IPS-18a (cell line): ENCODE data around the gene ZNF723.
"Not testable (repeated sequence)": the region's sequence is repeated elsewhere in the genome, so short reads cannot be mapped to it uniquely, and the experiment has no call there.

Experiments used
- H3K27ac ChIP-seq: one replicate; pipeline ENCODE4 v1.5.1; 2013; ENCODE audit warnings: low read length
- H3K27me3 ChIP-seq: one replicate; pipeline ENCODE4 v1.6.1; 2013; ENCODE audit warnings: mild to moderate bottlenecking, low read length; ENCODE audit not compliant: control insufficient read depth, insufficient read depth
- H3K36me3 ChIP-seq: one replicate; pipeline ENCODE4 v1.6.1; 2013; ENCODE audit warnings: low read depth, low read length; ENCODE audit not compliant: control insufficient read depth
- H3K4me1 ChIP-seq: one replicate; pipeline ENCODE4 v1.6.1; 2013; ENCODE audit warnings: low read depth, low read length; ENCODE audit not compliant: control insufficient read depth
- H3K4me3 ChIP-seq: one replicate; pipeline ENCODE4 v1.5.1; 2013; ENCODE audit warnings: low read length
- H3K9ac ChIP-seq: one replicate; pipeline ENCODE4 v1.6.1; 2013; ENCODE audit warnings: mild to moderate bottlenecking, low read length, moderate library complexity
- H3K9me3 ChIP-seq: one replicate; pipeline ENCODE4 v1.6.1; 2013; ENCODE audit warnings: low read depth, low read length; ENCODE audit not compliant: control insufficient read depth

ZNF723 gene

DNA sequence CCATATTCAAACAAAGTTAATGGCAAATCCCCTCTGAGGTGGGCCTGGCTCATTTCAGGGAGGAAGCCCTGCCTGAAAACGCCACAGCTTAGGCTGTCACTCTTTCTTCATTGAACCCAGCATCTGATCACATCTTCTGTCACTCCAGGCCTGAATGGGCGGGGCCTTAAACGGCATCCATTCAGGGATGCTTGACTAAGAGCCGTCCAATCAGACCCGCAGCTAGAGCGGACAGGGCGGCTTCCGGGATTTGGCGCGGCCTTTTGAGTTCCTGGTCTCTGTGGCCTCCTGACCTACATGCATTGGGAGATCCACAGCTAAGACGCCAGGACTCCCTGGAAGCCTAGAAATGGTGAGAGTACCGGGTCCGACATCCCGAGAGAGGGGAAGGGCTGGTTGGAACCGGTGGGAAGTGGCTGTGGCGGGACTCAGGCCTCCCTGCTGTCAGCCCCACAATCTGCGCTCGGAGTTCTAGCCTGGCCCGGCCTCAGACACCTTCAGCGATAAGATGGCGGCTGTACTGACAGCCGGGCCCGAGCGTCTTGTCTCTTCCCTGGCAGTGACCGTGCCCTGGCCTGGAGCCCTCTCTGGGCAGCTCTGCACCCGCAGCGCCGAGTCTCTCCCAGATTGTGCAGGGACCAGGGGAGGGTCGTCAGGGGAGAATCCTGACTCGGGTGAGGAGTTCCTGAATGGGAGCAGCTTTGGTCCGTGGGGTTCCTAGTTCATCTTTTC lies at the start of gene ZNF723:
Gene ZNF723 (plus strand): TSS at position 261 of the 732 bp plus-strand sequence. CDS start 89 bp downstream, at position 350.
- Histone ChIP-seq H3K27ac (no peak within 1 kb of the TSS), H3K4me3 (no peak within 1 kb of the TSS), H3K27me3 (no peaks in the 10 kb centered on the region), H3K36me3 (no peaks in the 10 kb centered on the region), H3K9me3 (peaks cover 59% of the 10 kb centered on the region), H3K4me1 (no peaks in the 10 kb centered on the region), H3K9ac (no peak within 1 kb of the TSS)

DNA sequence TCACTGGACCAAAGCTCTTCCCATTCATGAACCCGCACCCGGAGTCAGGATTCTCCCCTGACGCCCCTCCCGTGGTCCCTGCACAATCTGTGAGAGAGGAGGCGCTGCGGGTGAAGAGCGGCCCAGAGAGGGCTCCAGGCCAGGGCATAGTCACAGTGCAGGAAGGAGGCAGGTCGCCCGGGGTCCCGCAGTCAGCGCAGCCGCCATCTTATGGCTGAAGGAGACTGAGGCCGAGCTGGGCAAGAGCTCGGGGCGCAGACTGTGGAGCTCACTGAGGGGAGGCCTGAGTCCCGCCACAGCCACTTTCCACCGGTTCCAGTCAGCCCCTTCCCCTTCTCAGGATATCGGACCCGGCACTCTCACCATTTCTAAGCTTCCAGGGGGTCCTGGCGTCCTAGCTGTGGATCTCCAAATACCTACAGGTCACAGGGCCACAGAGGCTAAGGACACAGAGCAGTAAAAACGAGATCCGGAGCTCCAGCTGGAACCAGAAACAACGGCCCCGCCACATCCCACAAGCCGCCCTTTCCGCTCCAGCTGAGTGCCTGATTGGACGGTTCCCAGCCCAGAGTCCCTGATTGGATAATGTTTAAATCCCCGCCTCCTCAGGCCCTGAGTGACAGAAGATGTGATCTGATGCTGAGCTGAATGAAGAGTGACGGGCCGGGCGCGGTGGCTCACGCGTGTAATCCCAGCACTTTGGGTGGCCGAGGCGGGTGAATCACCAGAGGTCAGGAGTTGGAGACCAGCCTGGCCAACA lies 48.3 kb upstream of the ZNF723 start, which contains the start of gene ZNF99:
Gene ZNF99 (minus strand): TSS at position 501 of the 760 bp plus-strand sequence. CDS start 135 bp downstream, at position 366.
- no peak within 1 kb of the TSS for H3K9ac ChIP-seq
- no peaks in the 10 kb centered on the region for H3K36me3 ChIP-seq
- H3K27ac ChIP-seq = no peak within 1 kb of the TSS
- no peaks in the 10 kb centered on the region for H3K27me3 ChIP-seq
- H3K9me3 ChIP-seq = peaks cover 62% of the 10 kb centered on the region
- no peaks in the 10 kb centered on the region for H3K4me1 ChIP-seq
- H3K4me3 ChIP-seq = no peak within 1 kb of the TSS

DNA sequence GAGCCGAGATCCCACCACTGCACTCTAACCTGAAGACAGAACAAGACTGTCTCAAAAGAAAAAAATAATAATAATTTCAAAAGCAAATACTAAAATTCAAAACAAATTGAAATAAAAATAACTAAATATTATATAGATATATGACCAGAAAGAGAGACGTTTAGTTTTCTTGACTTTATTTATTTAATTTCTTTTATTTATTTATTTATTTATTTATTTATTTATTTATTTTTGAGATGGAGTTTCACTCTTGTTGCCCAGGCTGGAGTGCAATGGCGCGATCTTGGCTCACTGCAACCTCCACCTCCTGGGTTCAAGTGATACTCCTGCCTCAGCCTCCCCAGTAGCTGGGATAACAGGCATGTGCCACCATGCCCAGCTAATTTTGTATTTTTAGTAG lies 39.2 kb upstream of the ZNF723 start:
- not testable (repeated sequence) for H3K27me3 ChIP-seq, H3K36me3 ChIP-seq, H3K4me3 ChIP-seq, H3K4me1 ChIP-seq, H3K9ac ChIP-seq, H3K27ac ChIP-seq
- H3K9me3 ChIP-seq = peaks cover 59% of the 10 kb centered on the region

DNA sequence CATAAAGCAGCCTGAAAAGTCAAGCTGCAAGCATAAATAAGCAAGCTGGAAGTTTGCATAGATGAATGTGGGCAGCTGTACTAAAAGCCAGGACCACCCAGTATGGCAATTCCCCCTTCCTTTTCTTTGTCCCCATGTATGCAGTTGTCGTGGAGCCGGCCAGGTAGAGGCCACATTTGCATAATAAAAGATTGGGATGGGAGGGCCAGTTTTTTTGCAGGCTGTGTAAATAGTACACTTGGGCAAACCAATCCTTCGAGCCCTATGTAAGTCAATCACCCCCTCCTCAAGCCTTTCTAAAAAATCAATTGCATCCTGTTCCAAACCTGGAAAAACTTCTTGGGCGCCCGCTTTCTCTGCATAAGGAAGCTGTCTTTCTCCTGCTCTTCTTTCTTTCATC lies 35.1 kb upstream of the ZNF723 start:
- Histone ChIP-seq H3K36me3 (no peaks in the 10 kb centered on the region), H3K27ac (no peak overlapping the region), H3K4me1 (no peaks in the 10 kb centered on the region), H3K4me3 (no peak overlapping the region), H3K9me3 (peaks cover 64% of the 10 kb centered on the region), H3K27me3 (no peaks in the 10 kb centered on the region), H3K9ac (no peak overlapping the region)

DNA sequence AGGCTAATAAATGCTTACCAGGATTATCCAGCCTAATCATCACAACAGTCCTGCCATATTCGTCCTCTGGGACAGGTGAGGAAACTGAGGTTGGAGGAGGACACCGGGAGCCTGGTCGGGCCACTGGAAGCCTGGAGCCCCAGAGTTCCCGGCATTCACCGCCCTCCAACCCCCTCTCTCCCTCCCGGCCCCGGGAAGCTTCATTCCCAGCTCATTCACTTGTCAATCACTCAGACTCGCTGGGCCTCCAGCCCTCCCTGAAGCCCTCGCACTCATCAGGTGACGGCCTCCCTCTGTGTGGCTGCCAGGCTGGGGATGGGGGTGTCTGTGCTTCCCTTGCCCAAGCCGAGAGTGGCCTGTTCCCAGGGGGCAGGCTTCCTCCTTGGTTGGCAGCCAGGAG lies 25.7 kb upstream of the ZNF723 start:
- no peak overlapping the region for H3K9ac ChIP-seq
- H3K27ac ChIP-seq = no peak overlapping the region
- no peak overlapping the region for H3K4me3 ChIP-seq
- H3K4me1 ChIP-seq = no peaks in the 10 kb centered on the region
- peaks cover 60% of the 10 kb centered on the region for H3K9me3 ChIP-seq
- no peaks in the 10 kb centered on the region for H3K27me3 ChIP-seq
- H3K36me3 ChIP-seq = no peaks in the 10 kb centered on the region

DNA sequence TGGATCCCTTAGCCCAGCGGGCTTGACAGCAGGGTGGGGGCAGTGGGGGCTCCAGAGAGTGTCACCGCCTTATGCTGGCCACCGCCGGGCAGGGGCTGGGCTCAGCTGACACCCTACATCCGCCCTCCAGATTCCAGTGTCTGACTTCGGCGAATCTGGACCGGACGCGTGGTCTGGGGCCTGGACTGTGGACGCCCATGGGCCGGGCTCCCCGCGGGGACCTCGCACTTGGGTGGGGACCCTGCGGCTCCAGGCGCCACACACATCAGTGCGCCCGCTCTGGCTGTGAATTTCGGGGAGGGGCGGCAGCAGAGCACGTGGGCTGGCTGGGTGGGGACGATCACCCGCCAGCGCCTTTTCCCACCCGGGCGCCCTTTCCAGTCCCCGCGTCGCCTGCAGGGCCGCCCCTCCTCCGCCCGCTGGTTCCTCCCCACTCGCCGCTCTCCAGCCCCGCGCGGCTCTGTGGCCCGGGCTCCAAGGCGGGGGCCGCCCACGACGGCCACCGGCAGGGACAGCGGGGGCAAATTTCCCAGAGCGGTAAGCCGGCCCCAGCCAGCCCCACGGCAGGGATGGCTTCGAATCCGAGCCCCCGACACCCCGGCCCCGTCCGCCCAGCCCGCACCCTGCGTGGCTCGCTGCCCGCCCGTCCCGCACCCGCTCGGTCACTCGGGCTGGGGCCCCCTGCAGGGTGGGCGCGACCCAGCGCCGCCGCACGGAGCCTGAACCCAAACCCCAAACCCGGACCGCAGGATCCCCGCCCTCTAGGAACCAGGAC lies 24.8 kb upstream of the ZNF723 start:
- H3K9ac ChIP-seq = no peak overlapping the region
- H3K27ac ChIP-seq = no peak overlapping the region
- no peaks in the 10 kb centered on the region for H3K4me1 ChIP-seq
- H3K9me3 ChIP-seq = peaks cover 60% of the 10 kb centered on the region
- no peaks in the 10 kb centered on the region for H3K27me3 ChIP-seq
- no peaks in the 10 kb centered on the region for H3K36me3 ChIP-seq
- H3K4me3 ChIP-seq = no peak overlapping the region

DNA sequence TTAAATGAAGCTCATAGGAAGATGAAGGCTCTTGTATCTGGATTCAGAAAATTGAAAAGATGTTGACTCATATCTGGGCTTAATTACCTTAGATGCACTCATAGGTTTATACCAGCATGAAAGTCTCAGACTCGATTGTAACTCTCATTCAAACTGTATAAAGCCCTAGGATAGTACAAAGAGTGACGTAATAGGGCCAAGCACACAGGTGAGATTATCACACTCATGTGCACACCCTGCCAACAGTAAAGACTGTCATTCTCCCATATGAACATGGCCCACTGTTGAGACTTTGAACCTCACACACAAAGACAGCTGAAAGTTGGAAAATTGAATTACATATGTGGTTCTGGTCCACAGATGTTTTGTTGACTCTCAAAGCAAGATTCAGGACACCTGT lies 18.0 kb upstream of the ZNF723 start:
- Histone ChIP-seq H3K4me1 (no peaks in the 10 kb centered on the region), H3K27ac (no peak overlapping the region), H3K36me3 (no peaks in the 10 kb centered on the region), H3K4me3 (no peak overlapping the region), H3K27me3 (no peaks in the 10 kb centered on the region), H3K9me3 (peaks cover 95% of the 10 kb centered on the region), H3K9ac (no peak overlapping the region)

DNA sequence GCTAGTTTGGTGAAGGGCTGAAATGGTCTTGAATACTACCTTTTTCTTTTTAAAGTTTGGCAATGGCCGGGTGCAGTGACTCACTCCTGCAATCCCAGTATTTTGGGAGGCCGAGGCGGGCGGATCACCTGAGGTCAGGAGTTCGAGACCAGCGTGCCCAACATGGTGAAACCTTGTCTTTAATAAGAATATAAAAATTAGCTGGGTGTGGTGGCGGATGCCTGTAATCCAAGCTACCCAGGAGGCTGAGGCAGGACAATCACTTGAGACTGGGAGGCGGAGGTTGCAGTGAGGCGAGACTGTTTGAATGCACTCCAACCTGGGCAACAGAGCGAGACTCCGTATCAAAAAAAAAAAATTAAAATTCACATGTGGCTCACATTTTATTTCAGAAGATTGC lies 880 bp upstream of the ZNF723 start:
- Histone ChIP-seq H3K9me3 (peaks cover 61% of the 10 kb centered on the region), H3K27ac (no peak overlapping the region), H3K27me3 (no peaks in the 10 kb centered on the region), H3K4me3 (no peak overlapping the region), H3K4me1 (no peaks in the 10 kb centered on the region), H3K9ac (no peak overlapping the region), H3K36me3 (no peaks in the 10 kb centered on the region)

DNA sequence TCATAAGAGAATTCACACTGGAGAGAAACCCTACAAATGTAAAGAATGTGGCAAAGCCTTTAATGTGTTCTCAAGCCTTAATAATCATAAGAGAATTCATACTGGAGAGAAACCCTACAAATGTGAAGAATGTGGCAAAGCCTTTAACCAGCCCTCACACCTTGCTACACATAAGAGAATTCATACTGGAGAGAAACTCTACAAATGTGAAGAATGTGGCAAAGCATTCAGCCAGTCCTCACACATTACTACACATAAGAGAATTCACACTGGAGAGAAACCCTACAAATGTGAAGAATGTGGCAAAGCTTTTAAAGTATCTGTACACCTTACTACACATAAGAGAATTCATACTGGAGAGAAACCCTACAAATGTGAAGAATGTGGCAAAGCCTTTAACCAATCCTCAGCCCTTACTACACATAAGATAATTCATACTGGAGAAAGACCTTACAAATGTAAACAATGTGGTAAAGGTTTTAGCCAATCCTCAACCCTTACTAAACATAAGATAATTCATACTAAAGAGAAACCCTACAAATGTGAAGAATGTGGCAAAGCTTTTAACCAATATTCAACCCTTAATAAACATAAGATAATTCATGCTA lies 25.7 kb downstream of the ZNF723 start:
- not testable (repeated sequence) for H3K9ac ChIP-seq, H3K4me3 ChIP-seq, H3K4me1 ChIP-seq, H3K27ac ChIP-seq, H3K27me3 ChIP-seq, H3K36me3 ChIP-seq
- H3K9me3 ChIP-seq = peaks cover 65% of the 10 kb centered on the region

DNA sequence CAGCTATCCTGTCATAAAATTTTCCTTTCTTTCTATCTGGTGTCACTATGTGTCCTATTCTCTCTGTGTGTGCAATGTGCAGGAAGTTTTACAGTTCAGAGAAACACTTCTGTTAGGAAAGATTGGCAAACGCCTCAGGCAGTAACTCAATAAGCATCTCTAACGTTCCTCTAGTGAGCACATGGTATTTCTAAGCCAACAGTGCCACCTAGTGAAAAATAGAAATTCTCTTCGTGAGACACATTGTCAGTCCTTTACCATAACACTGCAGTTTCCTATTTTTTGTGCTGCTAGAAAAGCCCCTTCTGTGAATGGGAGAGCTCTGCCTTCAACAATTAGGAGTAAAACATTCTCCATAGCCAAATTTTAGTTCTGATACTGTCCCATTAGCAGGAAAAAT lies 50.7 kb downstream of the ZNF723 start:
- Histone ChIP-seq H3K4me1 (no peaks in the 10 kb centered on the region), H3K27me3 (no peaks in the 10 kb centered on the region), H3K4me3 (no peak overlapping the region), H3K36me3 (no peaks in the 10 kb centered on the region), H3K27ac (no peak overlapping the region), H3K9me3 (peaks cover 85% of the 10 kb centered on the region), H3K9ac (no peak overlapping the region)

DNA sequence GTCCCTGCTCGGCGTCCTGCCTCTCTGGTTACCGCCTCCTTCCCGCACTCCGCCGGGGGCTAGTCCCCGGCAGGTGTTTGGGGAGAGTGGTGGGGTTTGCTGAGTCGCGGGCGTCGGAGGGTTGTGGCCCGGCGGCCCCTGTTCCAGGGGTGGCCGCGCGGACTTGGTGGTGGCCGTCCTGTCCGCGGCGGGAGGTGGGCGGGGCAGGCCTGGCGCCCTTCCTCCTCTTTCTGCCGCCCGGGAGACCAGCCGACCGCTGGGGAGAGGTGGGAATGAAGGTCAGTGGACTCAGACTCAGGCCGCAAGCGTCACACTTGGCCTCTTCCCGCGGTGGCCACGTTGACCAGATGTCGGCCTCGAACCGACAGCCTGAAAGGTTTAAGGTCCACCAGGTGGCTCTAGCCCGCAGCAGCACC lies 61.8 kb downstream of the ZNF723 start:
- H3K9me3 ChIP-seq = peaks cover 51% of the 10 kb centered on the region
- H3K27me3 ChIP-seq = no peaks in the 10 kb centered on the region
- H3K27ac ChIP-seq = no peak overlapping the region
- no peak overlapping the region for H3K9ac ChIP-seq
- no peaks in the 10 kb centered on the region for H3K4me1 ChIP-seq
- no peak overlapping the region for H3K4me3 ChIP-seq
- H3K36me3 ChIP-seq = no peaks in the 10 kb centered on the region
